Suprapubic skin (tissue), 3 donors: ENCODE results near the gene CCDC136.

Experiments used
- EP300 ChIP-seq: sonication (generic); formaldehyde crosslinking; IDR thresholded peaks from one replicate; pipeline ENCODE4 v1.6.1; 2017; ENCODE audit warnings: antibody characterized with exemption
- TF ChIP-seq, protein P1 (sequence below), 2 donors: fragments of 200-600 bp in 1 of 2; fragments of 450-650 bp in 1 of 2; sonication (generic) in 1 of 2; IDR thresholded peaks; one replicate each; pipeline ENCODE4 v1.5.1; 2016 to 2019; ENCODE audit warnings: antibody characterized with exemption in 2 of 2, mild to moderate bottlenecking in 1 of 2, moderate library complexity in 1 of 2

GRCh38 chr7:128775744-128776474 lies 15.9 kb upstream of the CCDC136 start, which contains the start of gene OPN1SW:
- TF ChIP-seq, protein P1, sequence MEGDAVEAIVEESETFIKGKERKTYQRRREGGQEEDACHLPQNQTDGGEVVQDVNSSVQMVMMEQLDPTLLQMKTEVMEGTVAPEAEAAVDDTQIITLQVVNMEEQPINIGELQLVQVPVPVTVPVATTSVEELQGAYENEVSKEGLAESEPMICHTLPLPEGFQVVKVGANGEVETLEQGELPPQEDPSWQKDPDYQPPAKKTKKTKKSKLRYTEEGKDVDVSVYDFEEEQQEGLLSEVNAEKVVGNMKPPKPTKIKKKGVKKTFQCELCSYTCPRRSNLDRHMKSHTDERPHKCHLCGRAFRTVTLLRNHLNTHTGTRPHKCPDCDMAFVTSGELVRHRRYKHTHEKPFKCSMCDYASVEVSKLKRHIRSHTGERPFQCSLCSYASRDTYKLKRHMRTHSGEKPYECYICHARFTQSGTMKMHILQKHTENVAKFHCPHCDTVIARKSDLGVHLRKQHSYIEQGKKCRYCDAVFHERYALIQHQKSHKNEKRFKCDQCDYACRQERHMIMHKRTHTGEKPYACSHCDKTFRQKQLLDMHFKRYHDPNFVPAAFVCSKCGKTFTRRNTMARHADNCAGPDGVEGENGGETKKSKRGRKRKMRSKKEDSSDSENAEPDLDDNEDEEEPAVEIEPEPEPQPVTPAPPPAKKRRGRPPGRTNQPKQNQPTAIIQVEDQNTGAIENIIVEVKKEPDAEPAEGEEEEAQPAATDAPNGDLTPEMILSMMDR (IDR thresholded peaks at IDR 0.05): no peak
- TF ChIP-seq EP300: no peak
